Measurements from ENCODE around the gene CNGB1. TPM values are rescaled to one million over a fixed set of nuclear protein-coding genes. Genes with fewer than 3 reads are reported as not detected.

The CNGB1 gene
- total RNA-seq, 1 donor from 2014 or later, result not detected

DNA sequence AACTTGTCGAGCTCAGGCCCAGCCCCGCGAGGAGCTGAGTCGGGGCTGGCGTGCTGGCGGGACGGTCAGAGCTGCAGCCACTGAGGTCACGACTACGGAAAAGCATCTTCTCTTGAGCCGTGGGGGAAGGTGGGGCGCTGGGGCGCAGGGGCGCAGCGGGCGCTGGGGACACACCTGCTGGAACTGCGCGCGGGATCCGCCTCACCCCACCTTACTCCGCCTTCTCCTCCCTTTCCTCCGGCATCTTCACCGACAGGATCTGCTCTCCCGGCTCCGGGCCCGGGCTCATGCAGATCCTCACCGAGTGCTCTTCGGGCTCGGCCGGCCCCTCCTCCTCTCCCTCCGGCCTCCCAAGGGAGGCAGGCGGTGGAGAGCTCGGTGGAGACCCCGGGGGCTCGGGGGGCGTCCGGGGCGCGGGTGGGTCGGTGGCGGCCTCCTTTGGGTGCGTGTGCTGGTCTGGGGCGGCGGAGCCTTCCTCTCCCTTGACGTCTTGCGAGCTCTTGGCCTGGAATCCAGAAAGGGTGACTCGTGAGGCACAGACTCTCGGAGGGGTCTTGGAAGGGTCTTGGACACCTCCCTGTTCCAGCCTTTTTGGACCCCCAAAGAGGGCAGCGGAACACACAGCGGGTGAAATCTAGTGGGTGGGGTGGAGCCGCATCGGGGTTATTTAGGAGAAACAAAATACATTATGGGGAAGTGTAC, 86.8 kb downstream of the CNGB1 start:
- Mint-ChIP-seq H3K4me1 (ENCODE audit: low read depth) (peaks cover 8% of the 10 kb centered on the region), H3K27me3 (ENCODE audit: low read depth) (peaks cover 26% of the 10 kb centered on the region), H3K4me3 (ENCODE audit: unreplicated experiment) (no peak overlapping the region), H3K36me3 (ENCODE audit: low read depth) (no peaks in the 10 kb centered on the region), H3K27ac (ENCODE audit: unreplicated experiment) (no peak overlapping the region), H3K9me3 (ENCODE audit: low read depth) (no peaks in the 10 kb centered on the region)
- TF ChIP-seq, protein P1, sequence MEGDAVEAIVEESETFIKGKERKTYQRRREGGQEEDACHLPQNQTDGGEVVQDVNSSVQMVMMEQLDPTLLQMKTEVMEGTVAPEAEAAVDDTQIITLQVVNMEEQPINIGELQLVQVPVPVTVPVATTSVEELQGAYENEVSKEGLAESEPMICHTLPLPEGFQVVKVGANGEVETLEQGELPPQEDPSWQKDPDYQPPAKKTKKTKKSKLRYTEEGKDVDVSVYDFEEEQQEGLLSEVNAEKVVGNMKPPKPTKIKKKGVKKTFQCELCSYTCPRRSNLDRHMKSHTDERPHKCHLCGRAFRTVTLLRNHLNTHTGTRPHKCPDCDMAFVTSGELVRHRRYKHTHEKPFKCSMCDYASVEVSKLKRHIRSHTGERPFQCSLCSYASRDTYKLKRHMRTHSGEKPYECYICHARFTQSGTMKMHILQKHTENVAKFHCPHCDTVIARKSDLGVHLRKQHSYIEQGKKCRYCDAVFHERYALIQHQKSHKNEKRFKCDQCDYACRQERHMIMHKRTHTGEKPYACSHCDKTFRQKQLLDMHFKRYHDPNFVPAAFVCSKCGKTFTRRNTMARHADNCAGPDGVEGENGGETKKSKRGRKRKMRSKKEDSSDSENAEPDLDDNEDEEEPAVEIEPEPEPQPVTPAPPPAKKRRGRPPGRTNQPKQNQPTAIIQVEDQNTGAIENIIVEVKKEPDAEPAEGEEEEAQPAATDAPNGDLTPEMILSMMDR (IDR thresholded peaks at IDR 0.05), result no peak
- DNase-seq (ENCODE audit: low spot score), result peak; percentile 73

DNA sequence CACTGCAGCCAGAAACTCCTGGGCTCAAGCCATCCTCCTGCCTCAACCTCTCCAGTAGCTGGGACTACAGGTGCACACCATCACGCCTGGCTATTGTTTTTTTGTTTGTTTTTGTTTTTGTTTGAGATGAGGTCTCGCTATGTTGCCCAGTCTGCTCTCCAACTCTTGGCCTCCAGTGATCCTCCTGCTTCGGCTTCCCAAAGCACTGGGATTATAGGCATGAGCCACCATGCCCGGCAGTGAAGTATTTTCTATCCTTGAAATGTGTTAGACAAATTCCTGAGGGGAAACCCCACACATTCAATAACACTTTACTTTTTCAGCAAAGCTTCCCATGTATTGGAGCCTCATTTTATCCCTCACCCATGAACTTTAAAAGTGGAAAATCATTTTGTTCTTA, 87.4 kb downstream of the CNGB1 start:
- TF ChIP-seq, protein P1 (IDR thresholded peaks at IDR 0.05), result no peak

GRCh38 chr16:57882792-57883191, 88.1 kb downstream of the CNGB1 start:
- no peaks in the 10 kb centered on the region for H3K36me3 Mint-ChIP-seq (ENCODE audit: low read depth)
- no peaks in the 10 kb centered on the region for H3K9me3 Mint-ChIP-seq (ENCODE audit: low read depth)
- H3K27ac Mint-ChIP-seq (ENCODE audit: unreplicated experiment), result no peak overlapping the region
- H3K4me1 Mint-ChIP-seq (ENCODE audit: low read depth), result peaks cover 8% of the 10 kb centered on the region
- peak; percentile 15 for DNase-seq (ENCODE audit: low spot score)
- H3K4me3 Mint-ChIP-seq (ENCODE audit: unreplicated experiment), result no peak overlapping the region
- H3K27me3 Mint-ChIP-seq (ENCODE audit: low read depth), result peaks cover 28% of the 10 kb centered on the region
- TF ChIP-seq, protein P1 (IDR thresholded peaks at IDR 0.05), result no peak

More for the DNA sequence above, 87.4 kb downstream of the CNGB1 start:
- no peaks in the 10 kb centered on the region for H3K36me3 Mint-ChIP-seq (ENCODE audit: low read depth)
- DNase-seq (ENCODE audit: low spot score), result peak; percentile 4
- peaks cover 8% of the 10 kb centered on the region for H3K4me1 Mint-ChIP-seq (ENCODE audit: low read depth)
- H3K9me3 Mint-ChIP-seq (ENCODE audit: low read depth), result no peaks in the 10 kb centered on the region
- no peak overlapping the region for H3K27ac Mint-ChIP-seq (ENCODE audit: unreplicated experiment)
- no peak overlapping the region for H3K4me3 Mint-ChIP-seq (ENCODE audit: unreplicated experiment)
- H3K27me3 Mint-ChIP-seq (ENCODE audit: low read depth), result peaks cover 32% of the 10 kb centered on the region

GRCh38 chr16:57882206-57882605, 88.7 kb downstream of the CNGB1 start:
- no peaks in the 10 kb centered on the region for H3K36me3 Mint-ChIP-seq (ENCODE audit: low read depth)
- H3K4me3 Mint-ChIP-seq (ENCODE audit: unreplicated experiment), result no peak overlapping the region

DNA sequence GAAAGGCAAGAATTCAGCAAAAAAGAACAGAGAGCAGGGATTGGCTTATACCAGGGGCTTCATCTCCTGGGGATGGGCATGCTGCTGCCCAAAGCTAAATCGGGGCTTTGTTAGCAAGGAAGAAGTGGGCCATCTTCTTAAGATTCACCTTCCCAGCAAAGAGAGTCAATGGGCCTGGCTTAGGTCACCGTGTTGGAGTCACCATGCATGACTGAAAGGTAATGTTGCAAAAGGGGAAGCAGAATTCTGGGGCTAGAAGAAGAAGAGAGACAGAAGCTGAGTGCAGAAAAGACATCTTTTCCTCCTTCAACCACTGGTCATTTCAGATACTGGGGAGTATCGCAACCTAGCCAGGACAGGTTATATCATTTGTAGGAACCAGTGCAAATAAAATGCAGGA, 92.3 kb downstream of the CNGB1 start:
- TF ChIP-seq, protein P1 (IDR thresholded peaks at IDR 0.05), result no peak
- Mint-ChIP-seq H3K27ac (ENCODE audit: unreplicated experiment) (no peak overlapping the region), H3K9me3 (ENCODE audit: low read depth) (no peaks in the 10 kb centered on the region)

More at GRCh38 chr16:57882206-57882605, 88.7 kb downstream of the CNGB1 start:
- Mint-ChIP-seq H3K27ac (ENCODE audit: unreplicated experiment) (no peak overlapping the region), H3K9me3 (ENCODE audit: low read depth) (no peaks in the 10 kb centered on the region), H3K27me3 (ENCODE audit: low read depth) (peaks cover 22% of the 10 kb centered on the region), H3K4me1 (ENCODE audit: low read depth) (peaks cover 8% of the 10 kb centered on the region)
- TF ChIP-seq, protein P1 (IDR thresholded peaks at IDR 0.05), result no peak
- DNase-seq (ENCODE audit: low spot score), result no peak

More for the DNA sequence above, 92.3 kb downstream of the CNGB1 start:
- Mint-ChIP-seq H3K4me1 (ENCODE audit: low read depth) (peaks cover 8% of the 10 kb centered on the region), H3K27me3 (ENCODE audit: low read depth) (peaks cover 14% of the 10 kb centered on the region), H3K36me3 (ENCODE audit: low read depth) (no peaks in the 10 kb centered on the region), H3K4me3 (ENCODE audit: unreplicated experiment) (no peak overlapping the region)
- DNase-seq (ENCODE audit: low spot score), result peak; percentile 3

Data from chondrocyte (in vitro differentiated cells).